ENCODE measurements around the gene CAMTA1. TPM values are rescaled to one million over a fixed set of nuclear protein-coding genes. Genes with fewer than 3 reads are reported as not detected.

CAMTA1 gene
- total RNA-seq, 1 experiment from 2014 or later, result 69.5 TPM

GRCh38 chr1:7475691-7476090 is 690.4 kb downstream of the CAMTA1 start:
- Histone ChIP-seq H4K20me1 (ENCODE audit: insufficient read depth) (no peaks in the 10 kb centered on the region), H3K4me1 (ENCODE audit: control insufficient read depth in 1 of 2, insufficient read depth in 2 of 2, low read length in 2 of 2) (peaks cover 9 to 18% of the 10 kb centered on the region in 2 experiments), H3K36me3 (ENCODE audit: control insufficient read depth in 1 of 2, insufficient read depth in 2 of 2, low read length in 2 of 2) (no peaks in the 10 kb centered on the region), H3K9ac (ENCODE audit: low read length) (no peak overlapping the region), H3K27ac (ENCODE audit: low read depth, low read length) (no peak overlapping the region), H3K4me3 (replicated peaks in 1 of 2; ENCODE audit: low read depth in 1 of 2, low read length in 2 of 2) (no peak overlapping the region), H3K79me2 (ENCODE audit: insufficient read depth, low read length) (no peaks in the 10 kb centered on the region), H3K9me2 (ENCODE audit: insufficient read depth) (no peaks in the 10 kb centered on the region), H2AFZ (ENCODE audit: low read depth, low read length, poor library complexity, severe bottlenecking) (no peak overlapping the region), H3K9me3 (ENCODE audit: control insufficient read depth in 1 of 2, insufficient read depth in 1 of 2, low read depth in 1 of 2, low read length in 2 of 2) (no peaks in the 10 kb centered on the region), H3K4me2 (ENCODE audit: low read length) (no peak overlapping the region), H3K27me3 (ENCODE audit: insufficient read depth, low read length) (no peaks in the 10 kb centered on the region)
- no TSS peak for BruUV-seq (replicated peaks)
- RAD21 ChIA-PET (ENCODE audit: low non-redundant PET in 1 of 2, low total read pairs in 2 of 2, uncharacterized antibody in 2 of 2, unreplicated experiment in 2 of 2), result no interaction called here
- POLR2A ChIA-PET, result no interaction called here
- TF ChIP-seq EZH2 (IDR thresholded peaks at IDR 0.05) (no peak), RAD21 (IDR thresholded peaks at IDR 0.05; ENCODE audit: low read depth) (no peak), CBX3 (IDR thresholded peaks at IDR 0.05; ENCODE audit: low read depth) (no peak), SIN3A (IDR thresholded peaks at IDR 0.05; ENCODE audit: low read depth) (no peak), ZFX (IDR thresholded peaks at IDR 0.05) (no peak), ZNF274 (IDR thresholded peaks at IDR 0.05; ENCODE audit: low read depth, low read length) (no peak), ATF3 (IDR thresholded peaks at IDR 0.05) (no peak), FOSL1 (IDR thresholded peaks at IDR 0.05; ENCODE audit: low read depth) (no peak), JUND (IDR thresholded peaks at IDR 0.05) (no peak), MAX (IDR thresholded peaks at IDR 0.05) (no peak)
- intact Hi-C loops (cut with micrococcal nuclease), result loop anchor here (10.0 kb wide), 1 partner anchor 251 kb away; no protein-coding TSS in a partner anchor
- DNase-seq (ENCODE audit: low read depth, low spot score) (no peak), ATAC-seq (no peak)
- CTCF ChIA-PET, result no interaction called here

GRCh38 chr1:7476402-7476801 is 691.1 kb downstream of the CAMTA1 start:
- H3K9me3 ChIP-seq (ENCODE audit: control insufficient read depth in 1 of 2, insufficient read depth in 1 of 2, low read depth in 1 of 2, low read length in 2 of 2), result no peaks in the 10 kb centered on the region
- no peak overlapping the region for H3K9ac ChIP-seq (ENCODE audit: low read length)
- POLR2A ChIA-PET, result no interaction called here
- no peaks in the 10 kb centered on the region for H3K36me3 ChIP-seq (ENCODE audit: control insufficient read depth in 1 of 2, insufficient read depth in 2 of 2, low read length in 2 of 2)
- H3K4me2 ChIP-seq (ENCODE audit: low read length), result no peak overlapping the region
- no peaks in the 10 kb centered on the region for H4K20me1 ChIP-seq (ENCODE audit: insufficient read depth)
- no peak overlapping the region for H3K27ac ChIP-seq (ENCODE audit: low read depth, low read length)
- H3K27me3 ChIP-seq (ENCODE audit: insufficient read depth, low read length), result peaks cover 4% of the 10 kb centered on the region; the same call in 1 of the 2 replicates
- RAD21 ChIA-PET (ENCODE audit: low non-redundant PET in 1 of 2, low total read pairs in 2 of 2, uncharacterized antibody in 2 of 2, unreplicated experiment in 2 of 2), result no interaction called here
- intact Hi-C loops (cut with micrococcal nuclease), result loop anchor here (10.0 kb wide), 1 partner anchor 252 kb away; no protein-coding TSS in a partner anchor
- ATAC-seq (no peak), DNase-seq (ENCODE audit: low read depth, low spot score) (no peak)
- H3K4me3 ChIP-seq (replicated peaks in 1 of 2; ENCODE audit: low read depth in 1 of 2, low read length in 2 of 2), result no peak overlapping the region
- no TSS peak for BruUV-seq (replicated peaks)
- peaks cover 3 to 11% of the 10 kb centered on the region in 2 experiments for H3K4me1 ChIP-seq (ENCODE audit: control insufficient read depth in 1 of 2, insufficient read depth in 2 of 2, low read length in 2 of 2)
- no peak overlapping the region for H2AFZ ChIP-seq (ENCODE audit: low read depth, low read length, poor library complexity, severe bottlenecking)
- CTCF ChIA-PET, result no interaction called here
- H3K9me2 ChIP-seq (ENCODE audit: insufficient read depth), result no peaks in the 10 kb centered on the region
- H3K79me2 ChIP-seq (ENCODE audit: insufficient read depth, low read length), result no peaks in the 10 kb centered on the region
- TF ChIP-seq CEBPB (IDR thresholded peaks at IDR 0.05; ENCODE audit: low read depth), result no peak
- TF ChIP-seq SRF (IDR thresholded peaks at IDR 0.05; ENCODE audit: low read depth), result no peak
- TF ChIP-seq EGR1 (IDR thresholded peaks at IDR 0.05; ENCODE audit: low read depth), result no peak
- no peak for TF ChIP-seq EZH2 (IDR thresholded peaks at IDR 0.05)
- no peak for TF ChIP-seq POLR2AphosphoS5 (IDR thresholded peaks at IDR 0.05; ENCODE audit: low read depth, low read length)
- no peak for TF ChIP-seq FOSL1 (IDR thresholded peaks at IDR 0.05; ENCODE audit: low read depth)
- no peak for TF ChIP-seq RAD21 (IDR thresholded peaks at IDR 0.05; ENCODE audit: low read depth)
- no peak for TF ChIP-seq ZBTB33 (IDR thresholded peaks at IDR 0.05; ENCODE audit: extremely low read depth, insufficient replicate concordance, low read length)
- TF ChIP-seq REST (IDR thresholded peaks at IDR 0.05; ENCODE audit: low read depth), result no peak

Data from HCT116 (cell line).